Parathyroid adenoma (tissue), 2 donors: ENCODE data around the gene ALK.

Experiments
- H2AFZ ChIP-seq: fragments of 300-600 bp; sonication (generic); one replicate; pipeline ENCODE4 v1.7.0; 2017; ENCODE audit warnings: antibody characterized with exemption, mild to moderate bottlenecking
- H3K27ac ChIP-seq: fragments of 300-600 bp; sonication (generic); one replicate; pipeline ENCODE4 v1.7.0; 2017
- H3K27me3 ChIP-seq: fragments of 300-600 bp; sonication (generic); one replicate; pipeline ENCODE4 v1.7.0; 2017; ENCODE audit warnings: low read length; ENCODE audit not compliant: control insufficient read depth, insufficient read depth
- H3K36me3 ChIP-seq: fragments of 300-600 bp; sonication (generic); one replicate; pipeline ENCODE4 v1.7.0; 2017; ENCODE audit warnings: low read length; ENCODE audit not compliant: control insufficient read depth, insufficient read depth
- H3K4me1 ChIP-seq: fragments of 300-600 bp; sonication (generic); one replicate; pipeline ENCODE4 v1.7.0; 2017; ENCODE audit warnings: control low read depth
- H3K4me2 ChIP-seq: fragments of 300-600 bp; sonication (generic); one replicate; pipeline ENCODE4 v1.7.0; 2017; ENCODE audit warnings: low read length
- H3K4me3 ChIP-seq: fragments of 300-600 bp; sonication (generic); one replicate; pipeline ENCODE4 v1.7.0; 2017; ENCODE audit warnings: low read depth, low read length
- H3K79me2 ChIP-seq: fragments of 300-600 bp; sonication (generic); one replicate; pipeline ENCODE4 v1.7.0; 2017; ENCODE audit warnings: control low read depth
- H3K9ac ChIP-seq: fragments of 300-600 bp; sonication (generic); one replicate; pipeline ENCODE4 v1.7.0; 2017; ENCODE audit warnings: mild to moderate bottlenecking
- H3K9me3 ChIP-seq: fragments of 300-600 bp; sonication (generic); one replicate; pipeline ENCODE4 v1.7.0; 2017; ENCODE audit warnings: low read length; ENCODE audit not compliant: control insufficient read depth
- TF ChIP-seq, protein P1 (sequence below): fragments of 300-600 bp; sonication (generic); IDR thresholded peaks from one replicate; pipeline ENCODE4 v1.7.0; 2017; ENCODE audit warnings: antibody characterized with exemption, mild to moderate bottlenecking
- donor health status: primary hyperparathyroidism.

Gene ALK

DNA sequence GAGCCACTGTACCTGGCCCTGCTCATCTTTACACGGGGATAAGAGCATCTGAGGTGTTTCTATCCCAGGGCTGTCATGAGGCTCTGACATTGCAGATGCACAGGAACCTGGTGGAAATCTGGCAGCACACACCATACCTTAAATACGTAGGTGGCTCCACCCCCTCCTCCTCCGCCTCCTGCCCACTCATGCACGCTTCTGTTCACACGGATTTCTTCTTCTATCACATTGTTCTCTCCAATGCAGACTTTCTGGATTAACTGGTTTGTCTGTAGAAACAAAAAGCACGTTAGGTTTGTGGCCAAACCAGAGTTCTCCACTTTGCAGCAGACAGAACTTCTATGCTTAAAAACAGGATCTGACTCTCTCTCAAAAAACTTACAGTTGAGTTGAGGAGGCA is 688.0 kb downstream of the ALK start:
- H3K9me3 ChIP-seq: no peaks in the 10 kb centered on the region
- no peak overlapping the region for H3K27ac ChIP-seq
- H3K36me3 ChIP-seq: no peaks in the 10 kb centered on the region
- no peaks in the 10 kb centered on the region for H3K27me3 ChIP-seq
- H3K79me2 ChIP-seq: no peaks in the 10 kb centered on the region
- H3K9ac ChIP-seq: no peak overlapping the region
- H3K4me2 ChIP-seq: no peak overlapping the region
- TF ChIP-seq, protein P1, sequence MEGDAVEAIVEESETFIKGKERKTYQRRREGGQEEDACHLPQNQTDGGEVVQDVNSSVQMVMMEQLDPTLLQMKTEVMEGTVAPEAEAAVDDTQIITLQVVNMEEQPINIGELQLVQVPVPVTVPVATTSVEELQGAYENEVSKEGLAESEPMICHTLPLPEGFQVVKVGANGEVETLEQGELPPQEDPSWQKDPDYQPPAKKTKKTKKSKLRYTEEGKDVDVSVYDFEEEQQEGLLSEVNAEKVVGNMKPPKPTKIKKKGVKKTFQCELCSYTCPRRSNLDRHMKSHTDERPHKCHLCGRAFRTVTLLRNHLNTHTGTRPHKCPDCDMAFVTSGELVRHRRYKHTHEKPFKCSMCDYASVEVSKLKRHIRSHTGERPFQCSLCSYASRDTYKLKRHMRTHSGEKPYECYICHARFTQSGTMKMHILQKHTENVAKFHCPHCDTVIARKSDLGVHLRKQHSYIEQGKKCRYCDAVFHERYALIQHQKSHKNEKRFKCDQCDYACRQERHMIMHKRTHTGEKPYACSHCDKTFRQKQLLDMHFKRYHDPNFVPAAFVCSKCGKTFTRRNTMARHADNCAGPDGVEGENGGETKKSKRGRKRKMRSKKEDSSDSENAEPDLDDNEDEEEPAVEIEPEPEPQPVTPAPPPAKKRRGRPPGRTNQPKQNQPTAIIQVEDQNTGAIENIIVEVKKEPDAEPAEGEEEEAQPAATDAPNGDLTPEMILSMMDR: no peak
- H3K4me3 ChIP-seq: no peak overlapping the region
- no peak overlapping the region for H2AFZ ChIP-seq
- no peaks in the 10 kb centered on the region for H3K4me1 ChIP-seq

DNA sequence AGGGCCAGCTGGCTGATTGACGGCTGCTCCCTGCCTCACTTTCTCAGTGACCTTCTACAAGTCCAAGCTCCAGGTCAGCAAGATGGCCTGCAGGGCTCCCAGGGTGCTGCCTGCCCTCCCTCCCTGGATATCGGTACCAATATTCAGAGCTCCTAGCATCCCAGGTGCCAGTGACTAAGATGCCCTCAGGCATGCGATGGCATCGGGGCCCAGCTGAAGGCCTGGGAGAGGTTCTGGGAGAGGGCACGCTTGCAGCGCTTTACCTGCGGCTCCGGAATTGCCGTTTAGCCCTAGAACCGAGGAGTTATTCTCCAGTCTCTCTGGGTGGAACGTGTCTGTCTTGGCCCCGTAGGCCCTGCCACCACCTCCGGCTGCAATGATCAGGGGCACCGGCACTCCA is 689.3 kb downstream of the ALK start:
- no peak overlapping the region for H3K4me3 ChIP-seq
- H3K36me3 ChIP-seq: no peaks in the 10 kb centered on the region
- no peak overlapping the region for H3K4me2 ChIP-seq
- no peaks in the 10 kb centered on the region for H3K79me2 ChIP-seq
- no peaks in the 10 kb centered on the region for H3K9me3 ChIP-seq
- TF ChIP-seq, protein P1: no peak
- H3K27ac ChIP-seq: no peak overlapping the region
- H2AFZ ChIP-seq: no peak overlapping the region
- no peaks in the 10 kb centered on the region for H3K27me3 ChIP-seq
- no peaks in the 10 kb centered on the region for H3K4me1 ChIP-seq
- H3K9ac ChIP-seq: no peak overlapping the region

DNA sequence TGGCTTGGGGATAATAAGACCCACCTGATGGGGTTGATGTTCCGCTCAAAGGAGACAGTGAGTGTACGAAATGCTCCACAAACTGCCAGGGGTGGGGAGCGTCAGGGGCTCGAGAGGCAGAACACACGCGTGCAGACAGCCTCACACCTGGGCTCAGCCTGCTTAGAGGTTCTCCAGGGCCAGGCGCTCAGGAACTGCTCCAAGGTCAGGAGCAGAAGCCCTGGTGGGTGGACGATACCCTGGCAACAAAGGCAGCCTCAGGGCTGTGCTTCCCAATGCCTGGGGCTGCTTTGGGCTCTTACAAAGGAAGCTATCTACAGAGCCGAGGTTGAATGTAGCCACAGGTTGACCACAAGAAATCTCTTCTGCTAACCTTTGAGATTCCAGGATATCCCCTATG is 691.7 kb downstream of the ALK start:
- Histone ChIP-seq H3K4me1 (no peaks in the 10 kb centered on the region), H3K9ac (no peak overlapping the region), H3K4me2 (no peak overlapping the region), H3K27me3 (no peaks in the 10 kb centered on the region), H3K79me2 (no peaks in the 10 kb centered on the region), H3K9me3 (no peaks in the 10 kb centered on the region), H3K4me3 (no peak overlapping the region), H3K36me3 (no peaks in the 10 kb centered on the region), H3K27ac (no peak overlapping the region), H2AFZ (no peak overlapping the region)
- TF ChIP-seq, protein P1: no peak

DNA sequence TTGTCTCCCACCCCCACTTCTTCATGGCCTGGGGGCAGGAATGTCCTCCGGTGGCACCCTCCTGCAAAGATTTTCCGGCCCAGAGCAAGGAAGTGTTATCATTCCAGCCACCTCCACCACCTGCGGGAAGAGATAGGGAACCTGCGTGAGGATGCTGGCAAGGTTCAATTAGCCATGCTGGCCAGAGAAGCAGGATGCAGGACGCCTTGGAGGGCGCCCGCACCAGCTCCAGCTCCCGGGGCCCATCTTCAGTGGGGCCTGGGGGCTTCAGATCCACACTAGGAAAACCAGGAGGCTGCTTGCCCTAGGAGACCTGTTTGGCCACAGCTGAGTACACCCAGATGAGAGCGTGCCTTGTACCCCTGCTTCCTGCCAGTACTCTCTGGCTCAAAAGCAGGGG is 692.4 kb downstream of the ALK start:
- no peak overlapping the region for H3K4me3 ChIP-seq
- H3K4me1 ChIP-seq: no peaks in the 10 kb centered on the region
- no peaks in the 10 kb centered on the region for H3K27me3 ChIP-seq
- TF ChIP-seq, protein P1: no peak
- H3K9me3 ChIP-seq: no peaks in the 10 kb centered on the region
- H3K4me2 ChIP-seq: no peak overlapping the region
- H3K9ac ChIP-seq: no peak overlapping the region
- no peaks in the 10 kb centered on the region for H3K79me2 ChIP-seq
- H3K36me3 ChIP-seq: no peaks in the 10 kb centered on the region
- H3K27ac ChIP-seq: no peak overlapping the region
- no peak overlapping the region for H2AFZ ChIP-seq

DNA sequence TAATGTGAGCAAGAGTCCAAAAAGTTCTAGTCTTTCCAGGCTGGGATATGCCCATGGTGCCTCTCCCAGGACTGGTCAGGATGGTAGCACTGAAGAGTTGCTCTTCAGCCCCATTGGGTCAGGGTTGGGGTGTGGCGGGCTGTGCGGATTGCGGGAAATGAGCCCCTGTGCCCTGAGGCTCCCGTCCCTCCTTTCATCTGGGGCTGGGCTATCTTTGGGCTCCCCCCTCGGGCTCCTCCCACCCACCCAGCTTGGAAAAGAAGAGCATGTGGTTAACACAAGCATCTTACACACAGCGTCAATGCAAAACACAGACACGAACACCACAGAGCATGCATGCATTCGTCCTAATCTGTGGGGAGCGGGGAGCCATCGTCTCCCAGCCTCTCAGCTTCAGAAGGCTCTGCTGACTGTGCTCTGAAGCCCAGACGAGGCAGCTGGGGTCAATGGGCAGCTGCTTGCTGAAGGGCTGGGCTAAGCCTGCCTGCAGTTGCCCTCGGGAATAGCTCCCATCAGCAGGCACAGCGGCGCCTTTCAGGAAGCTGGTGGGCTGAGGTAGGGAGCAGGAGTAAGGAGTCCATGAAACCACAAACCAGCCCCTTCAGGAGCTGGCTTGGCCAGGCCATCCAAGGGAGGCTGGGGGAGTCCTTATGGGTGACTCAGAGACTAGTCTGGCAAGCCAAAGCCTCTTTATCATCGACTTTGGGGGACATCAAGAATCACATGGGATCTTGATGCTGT is 693.3 kb downstream of the ALK start:
- Histone ChIP-seq H3K9ac (no peak overlapping the region), H3K27me3 (no peaks in the 10 kb centered on the region), H3K4me3 (no peak overlapping the region), H3K9me3 (no peaks in the 10 kb centered on the region), H2AFZ (no peak overlapping the region), H3K79me2 (no peaks in the 10 kb centered on the region), H3K27ac (no peak overlapping the region), H3K36me3 (no peaks in the 10 kb centered on the region), H3K4me1 (no peaks in the 10 kb centered on the region), H3K4me2 (no peak overlapping the region)
- TF ChIP-seq, protein P1: no peak
